ENCODE data around the gene NOXA1. TPM values are rescaled to one million over a fixed set of nuclear protein-coding genes. Genes with fewer than 3 reads are reported as not detected.
"Not testable (repeated sequence)": the region's sequence is repeated elsewhere in the genome, so short reads cannot be mapped to it uniquely, and the experiment has no call there.

Gene NOXA1
- total RNA-seq, 1 donor from 2014 or later, result 2.1 TPM

DNA sequence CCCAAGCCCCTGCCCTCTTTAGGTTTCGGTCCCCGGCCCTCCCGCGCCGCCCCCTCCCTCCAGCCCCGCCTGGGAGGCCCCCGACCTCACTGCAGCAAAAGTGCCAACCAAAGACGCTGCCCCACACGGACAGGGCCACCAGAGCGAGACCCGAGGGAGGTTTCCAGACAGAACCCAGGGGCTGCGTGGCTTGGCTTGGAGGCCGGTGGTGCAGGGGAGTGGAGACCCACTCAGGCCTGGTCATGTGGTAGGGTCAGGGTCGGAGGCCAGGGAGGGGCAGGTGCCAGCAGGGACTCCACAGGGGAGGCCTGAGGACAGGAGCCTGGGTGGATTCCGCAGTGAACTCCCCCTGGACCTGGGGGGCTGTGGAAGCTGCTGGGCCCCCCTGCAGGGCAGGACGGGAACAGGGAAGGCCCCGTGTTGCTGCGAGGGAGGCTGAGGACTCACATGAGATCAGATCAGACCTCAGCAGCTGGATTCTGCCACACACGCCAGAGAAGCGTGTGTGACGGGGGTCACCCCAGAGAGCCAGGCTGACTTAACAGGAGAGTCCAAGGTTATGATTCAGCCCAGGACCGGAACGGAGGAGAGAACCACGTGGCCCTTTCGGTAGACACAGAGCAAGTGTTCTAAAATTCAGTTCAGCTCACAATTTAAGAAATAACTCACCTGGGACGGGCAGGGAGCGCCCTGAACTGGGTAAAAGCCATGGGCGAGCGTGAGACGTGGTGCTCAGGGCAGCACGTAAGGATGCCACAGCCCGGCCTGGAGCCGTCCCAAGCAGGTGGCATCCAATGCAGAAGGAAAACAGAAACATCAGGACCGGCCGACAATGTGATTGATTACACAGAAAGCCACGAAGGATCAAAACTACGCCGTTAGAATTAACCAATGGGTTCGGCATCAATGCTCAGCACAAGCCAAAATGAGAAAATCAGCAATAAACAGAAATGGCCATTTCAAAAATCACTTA is 39.1 kb upstream of the NOXA1 start:
- no peak for DNase-seq (ENCODE audit: low read depth)

DNA sequence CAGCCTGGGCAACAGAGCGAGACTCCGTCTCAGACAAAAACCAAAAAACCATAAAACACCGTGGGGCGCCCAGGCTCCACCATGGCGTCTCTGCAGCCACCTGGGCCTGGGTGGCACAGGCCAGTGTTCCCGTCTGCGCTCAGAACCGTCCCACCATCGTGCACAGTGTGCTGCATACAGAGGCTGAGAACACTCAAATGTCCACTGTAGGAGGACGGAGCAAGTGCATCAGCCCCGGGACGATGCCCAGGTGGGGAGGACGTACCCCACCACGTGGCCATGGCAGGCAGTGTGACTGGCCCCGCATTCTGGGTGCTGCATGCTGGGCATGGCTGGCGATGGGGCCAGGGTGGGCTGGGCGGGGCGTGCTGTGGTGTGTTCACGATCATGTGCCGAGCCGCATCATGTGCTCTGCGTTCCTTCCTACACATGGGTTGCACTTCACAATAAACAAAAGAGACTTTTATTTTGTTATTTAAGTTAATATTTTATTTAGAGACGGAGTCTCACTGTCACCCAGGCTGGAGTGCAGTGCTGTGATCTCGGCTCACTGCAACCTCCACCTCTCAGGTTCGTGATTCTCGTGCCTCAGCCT is 38.0 kb upstream of the NOXA1 start:
- no peak for DNase-seq (ENCODE audit: low read depth)
- no peak overlapping the region for H3K4me3 ChIP-seq (ENCODE audit: low read depth, low read length)
- TF ChIP-seq, protein P1, sequence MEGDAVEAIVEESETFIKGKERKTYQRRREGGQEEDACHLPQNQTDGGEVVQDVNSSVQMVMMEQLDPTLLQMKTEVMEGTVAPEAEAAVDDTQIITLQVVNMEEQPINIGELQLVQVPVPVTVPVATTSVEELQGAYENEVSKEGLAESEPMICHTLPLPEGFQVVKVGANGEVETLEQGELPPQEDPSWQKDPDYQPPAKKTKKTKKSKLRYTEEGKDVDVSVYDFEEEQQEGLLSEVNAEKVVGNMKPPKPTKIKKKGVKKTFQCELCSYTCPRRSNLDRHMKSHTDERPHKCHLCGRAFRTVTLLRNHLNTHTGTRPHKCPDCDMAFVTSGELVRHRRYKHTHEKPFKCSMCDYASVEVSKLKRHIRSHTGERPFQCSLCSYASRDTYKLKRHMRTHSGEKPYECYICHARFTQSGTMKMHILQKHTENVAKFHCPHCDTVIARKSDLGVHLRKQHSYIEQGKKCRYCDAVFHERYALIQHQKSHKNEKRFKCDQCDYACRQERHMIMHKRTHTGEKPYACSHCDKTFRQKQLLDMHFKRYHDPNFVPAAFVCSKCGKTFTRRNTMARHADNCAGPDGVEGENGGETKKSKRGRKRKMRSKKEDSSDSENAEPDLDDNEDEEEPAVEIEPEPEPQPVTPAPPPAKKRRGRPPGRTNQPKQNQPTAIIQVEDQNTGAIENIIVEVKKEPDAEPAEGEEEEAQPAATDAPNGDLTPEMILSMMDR (conservative IDR thresholded peaks at IDR 0.05; ENCODE audit: low read depth, low read length), result no peak

More for the DNA sequence above, 39.1 kb upstream of the NOXA1 start:
- no peak overlapping the region for H3K4me3 ChIP-seq (ENCODE audit: low read depth, low read length)
- TF ChIP-seq, protein P1 (conservative IDR thresholded peaks at IDR 0.05; ENCODE audit: low read depth, low read length), result no peak

DNA sequence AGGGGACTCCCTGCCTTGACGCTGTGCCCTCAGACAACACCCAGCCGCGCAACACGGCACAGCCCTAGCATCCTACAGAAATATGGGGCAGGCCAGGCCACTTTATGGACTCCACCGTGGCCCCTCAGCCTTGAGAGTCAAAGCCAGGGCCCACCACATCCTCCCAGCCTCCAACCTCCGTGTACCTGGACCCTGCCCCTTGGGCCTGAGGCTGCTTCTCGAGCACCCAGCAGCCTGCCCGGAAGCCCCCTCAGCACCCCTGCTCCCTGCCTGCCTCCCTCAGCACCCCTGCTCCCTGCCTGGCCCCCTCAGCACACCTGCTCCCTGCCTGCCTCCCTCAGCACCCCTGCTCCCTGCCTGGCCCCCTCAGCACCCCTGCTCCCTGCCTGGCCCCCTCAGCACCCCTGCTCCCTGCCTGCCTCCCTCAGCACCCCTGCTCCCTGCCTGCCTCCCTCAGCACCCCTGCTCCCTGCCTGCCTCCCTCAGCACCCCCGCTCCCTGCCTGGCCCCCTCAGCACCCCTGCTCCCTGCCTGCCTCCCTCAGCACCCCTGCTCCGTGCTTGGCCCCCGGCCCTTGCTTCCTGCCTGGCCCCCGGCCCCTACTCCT is 36.6 kb upstream of the NOXA1 start:
- not testable (repeated sequence) for DNase-seq (ENCODE audit: low read depth); H3K4me3 ChIP-seq (ENCODE audit: low read depth, low read length)

DNA sequence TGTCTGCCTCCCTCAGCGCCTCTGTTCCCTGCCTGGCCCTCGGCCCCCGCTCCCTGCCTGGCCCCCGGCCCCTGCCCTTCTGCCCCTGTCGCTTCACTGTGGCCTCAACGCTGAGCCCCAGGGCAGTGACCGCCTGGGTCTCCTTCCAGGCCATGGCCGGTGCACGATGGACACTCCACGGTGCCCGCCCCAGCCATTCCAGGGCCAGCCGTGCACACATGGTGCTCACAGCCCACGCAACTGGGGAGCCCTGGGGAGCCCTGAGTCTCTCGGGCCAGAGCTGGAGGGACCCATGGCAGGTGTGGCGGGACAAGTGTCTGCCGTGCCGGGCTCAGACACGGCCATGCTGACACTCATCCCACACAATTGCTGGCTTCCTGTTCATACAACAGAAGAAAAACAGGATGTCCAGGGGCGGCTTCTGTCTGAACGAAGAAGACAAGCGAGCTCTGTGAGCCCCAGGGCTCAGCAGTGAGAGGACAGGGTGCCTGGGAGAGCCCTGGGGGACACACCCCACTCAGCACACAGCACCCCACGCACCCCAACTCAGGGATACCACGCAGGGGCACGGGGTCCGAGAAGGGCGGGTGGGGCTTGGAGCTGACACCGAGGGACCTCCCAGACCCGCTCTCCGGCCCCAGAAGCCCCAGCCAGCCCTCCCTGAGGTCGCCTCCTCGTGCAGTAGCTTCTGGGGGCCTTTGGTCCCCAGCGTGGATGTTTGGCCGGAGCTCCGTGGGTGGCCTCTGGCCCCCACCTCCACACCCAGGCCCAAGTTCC is 35.9 kb upstream of the NOXA1 start:
- TF ChIP-seq, protein P1 (conservative IDR thresholded peaks at IDR 0.05; ENCODE audit: low read depth, low read length), result no peak
- DNase-seq (ENCODE audit: low read depth), result no peak

DNA sequence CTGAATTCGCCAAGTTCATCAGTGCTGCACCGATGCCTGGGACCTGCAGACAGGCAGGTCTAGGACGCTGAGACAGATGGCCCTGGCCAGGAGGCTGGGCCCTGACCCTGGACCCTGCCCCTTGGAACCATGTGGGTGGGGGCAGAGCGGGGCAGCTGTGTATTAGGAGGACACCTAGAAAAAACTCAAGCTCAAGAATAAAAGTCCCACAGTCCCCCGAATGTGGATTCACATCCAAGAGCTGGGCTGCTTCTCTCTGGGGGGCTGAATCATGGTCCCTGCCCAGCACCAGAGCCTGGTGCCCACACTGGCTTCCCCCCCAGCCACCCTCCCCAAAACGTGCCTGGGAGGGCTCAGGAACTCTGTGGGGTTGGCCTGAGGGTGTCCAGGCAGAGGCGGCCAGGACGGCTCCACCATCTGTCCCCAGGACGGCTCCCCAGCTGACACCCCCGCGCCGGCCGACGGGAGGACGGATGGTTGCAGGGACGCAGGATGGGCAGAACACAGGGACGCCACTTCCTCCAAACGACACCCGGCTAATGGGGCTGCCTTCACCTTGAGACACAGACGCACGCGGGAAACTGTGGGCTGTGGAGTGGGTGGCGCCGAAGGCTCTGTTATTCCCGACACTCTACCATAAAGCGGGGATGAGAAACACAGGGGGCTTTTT is 35.2 kb upstream of the NOXA1 start:
- H3K4me3 ChIP-seq (ENCODE audit: low read depth, low read length), result no peak overlapping the region
- TF ChIP-seq, protein P1 (conservative IDR thresholded peaks at IDR 0.05; ENCODE audit: low read depth, low read length), result no peak
- DNase-seq (ENCODE audit: low read depth), result no peak

More for the DNA sequence above, 35.9 kb upstream of the NOXA1 start:
- no peak overlapping the region for H3K4me3 ChIP-seq (ENCODE audit: low read depth, low read length)

DNA sequence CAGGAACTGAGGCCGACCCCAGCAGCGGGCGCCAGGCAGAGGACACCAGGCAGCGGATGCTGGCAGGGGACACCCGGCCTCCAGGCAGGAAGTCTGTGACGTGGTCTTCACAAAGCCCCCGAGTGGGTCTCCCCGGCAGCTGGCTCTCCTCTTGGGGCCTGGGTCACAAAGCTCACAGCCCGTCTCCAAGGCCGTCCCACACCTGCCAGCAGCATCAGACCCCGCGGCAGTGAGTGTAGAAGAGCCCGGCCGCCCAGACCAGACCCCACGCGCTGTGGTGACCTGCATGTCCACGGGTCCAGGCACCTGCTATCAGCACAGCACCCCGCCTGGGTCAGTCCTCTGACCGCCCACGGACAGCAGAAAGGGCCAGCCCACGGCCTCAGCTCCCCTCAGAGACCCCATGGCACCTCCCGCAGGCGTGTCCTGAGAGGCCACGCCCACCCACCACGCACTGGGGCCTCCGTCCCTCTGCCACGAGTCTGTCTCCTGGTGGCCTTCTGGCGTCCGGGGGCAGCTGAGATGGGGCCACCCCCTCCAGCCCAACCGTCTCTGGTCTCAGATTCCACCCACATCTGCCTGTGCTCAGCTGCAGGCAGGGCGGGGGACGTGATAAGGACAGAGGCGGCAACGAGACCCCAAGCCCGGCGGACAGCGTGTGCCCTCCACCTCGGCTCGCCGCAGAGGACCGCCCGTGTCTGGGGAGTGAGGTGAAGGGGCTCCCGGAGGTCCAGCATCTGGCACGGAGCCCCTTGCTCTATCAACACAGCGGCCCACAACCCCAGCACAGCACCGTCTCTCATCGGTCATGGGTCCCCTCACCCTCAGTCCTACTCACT is 34.4 kb upstream of the NOXA1 start:
- no peak for DNase-seq (ENCODE audit: low read depth)
- TF ChIP-seq, protein P1 (conservative IDR thresholded peaks at IDR 0.05; ENCODE audit: low read depth, low read length), result no peak
- H3K4me3 ChIP-seq (ENCODE audit: low read depth, low read length), result no peak overlapping the region
